Measurements from ENCODE around the gene PIM3. TPM values are rescaled to one million over a fixed set of nuclear protein-coding genes. Genes with fewer than 3 reads are reported as not detected.

The PIM3 gene
- 77.6 and 133 TPM in 2 replicates for total RNA-seq

DNA sequence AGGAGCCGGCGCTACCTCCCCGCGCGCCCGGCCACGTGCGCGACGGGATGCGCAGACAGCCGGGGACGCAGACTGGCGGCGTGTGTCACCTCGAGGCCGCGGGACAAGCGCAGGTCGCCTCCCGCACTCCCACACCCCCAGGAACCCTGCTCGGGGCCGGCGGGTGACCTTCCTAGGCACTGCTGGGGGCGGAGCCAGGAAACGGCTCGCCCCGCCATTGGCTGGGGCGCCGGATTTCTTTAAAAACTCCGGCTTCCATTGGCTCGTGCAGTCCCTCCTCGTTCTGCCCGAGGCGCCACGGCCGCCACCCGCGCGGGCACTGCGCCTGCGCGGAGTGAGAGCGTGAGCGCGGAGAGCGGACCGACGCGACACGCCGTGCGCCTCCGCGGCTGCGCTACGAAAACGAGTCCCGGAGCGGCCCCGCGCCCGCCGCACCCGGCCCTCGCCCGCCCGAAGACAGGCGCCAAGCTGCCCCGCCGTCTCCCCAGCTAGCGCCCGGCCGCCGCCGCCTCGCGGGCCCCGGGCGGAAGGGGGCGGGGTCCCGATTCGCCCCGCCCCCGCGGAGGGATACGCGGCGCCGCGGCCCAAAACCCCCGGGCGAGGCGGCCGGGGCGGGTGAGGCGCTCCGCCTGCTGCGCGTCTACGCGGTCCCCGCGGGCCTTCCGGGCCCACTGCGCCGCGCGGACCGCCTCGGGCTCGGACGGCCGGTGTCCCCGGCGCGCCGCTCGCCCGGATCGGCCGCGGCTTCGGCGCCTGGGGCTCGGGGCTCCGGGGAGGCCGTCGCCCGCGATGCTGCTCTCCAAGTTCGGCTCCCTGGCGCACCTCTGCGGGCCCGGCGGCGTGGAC is at the start of gene PIM3:
Gene PIM3, plus strand, starts transcription at position 614 of the 846 bp plus-strand sequence. Its CDS starts 176 bp downstream, at position 790.

DNA sequence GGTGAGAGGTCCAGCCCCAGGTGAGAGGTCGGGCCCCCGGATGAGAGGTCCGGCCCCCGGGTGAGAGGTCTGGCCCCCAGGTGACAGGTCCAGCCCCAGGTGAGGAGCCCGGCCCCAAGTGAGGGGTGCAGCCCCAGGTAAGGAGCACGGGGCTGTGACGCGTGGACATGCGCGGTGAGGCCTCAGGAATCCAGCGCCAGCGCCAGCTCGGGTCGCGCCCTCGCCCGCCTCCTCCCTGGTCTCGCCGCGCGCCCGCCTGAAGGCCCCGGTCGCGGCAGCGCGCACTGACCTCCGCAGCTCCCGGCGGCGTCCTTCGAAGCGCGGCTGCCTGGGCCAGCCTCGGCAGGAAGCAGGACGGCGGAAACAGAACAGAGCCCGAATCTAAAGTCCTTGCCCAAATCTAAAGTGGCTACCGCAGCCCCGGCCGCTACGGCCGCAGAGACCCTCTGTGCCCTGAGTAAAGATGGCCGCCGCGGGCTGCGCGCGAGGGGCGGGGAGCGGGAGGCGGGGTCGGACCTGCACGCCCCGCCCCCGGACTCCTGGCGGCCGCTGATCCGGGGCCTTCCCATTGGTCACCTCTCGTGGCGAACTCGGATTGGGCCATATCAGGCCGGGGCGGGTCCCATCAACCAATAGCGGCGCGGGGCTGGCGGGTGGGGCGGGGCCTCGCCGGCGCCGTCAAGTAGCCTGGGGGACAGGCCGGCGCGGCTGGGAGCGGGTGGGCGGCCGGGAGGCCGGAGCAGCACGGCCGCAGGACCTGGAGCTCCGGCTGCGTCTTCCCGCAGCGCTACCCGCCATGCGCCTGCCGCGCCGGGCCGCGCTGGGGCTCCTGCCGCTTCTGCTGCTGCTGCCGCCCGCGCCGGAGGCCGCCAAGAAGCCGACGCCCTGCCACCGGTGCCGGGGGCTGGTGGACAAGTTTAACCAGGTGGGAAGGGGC is 42.3 kb upstream of the PIM3 start, which contains the start of the genes ALG12 and CRELD2:
Gene ALG12, minus strand, starts transcription at position 465 of the 937 bp plus-strand sequence. CDS start 4,673 bp downstream, outside the sequence.
Gene CRELD2, plus strand, starts transcription at position 661 of the 937 bp plus-strand sequence. Its CDS starts 136 bp downstream, at position 797.

DNA sequence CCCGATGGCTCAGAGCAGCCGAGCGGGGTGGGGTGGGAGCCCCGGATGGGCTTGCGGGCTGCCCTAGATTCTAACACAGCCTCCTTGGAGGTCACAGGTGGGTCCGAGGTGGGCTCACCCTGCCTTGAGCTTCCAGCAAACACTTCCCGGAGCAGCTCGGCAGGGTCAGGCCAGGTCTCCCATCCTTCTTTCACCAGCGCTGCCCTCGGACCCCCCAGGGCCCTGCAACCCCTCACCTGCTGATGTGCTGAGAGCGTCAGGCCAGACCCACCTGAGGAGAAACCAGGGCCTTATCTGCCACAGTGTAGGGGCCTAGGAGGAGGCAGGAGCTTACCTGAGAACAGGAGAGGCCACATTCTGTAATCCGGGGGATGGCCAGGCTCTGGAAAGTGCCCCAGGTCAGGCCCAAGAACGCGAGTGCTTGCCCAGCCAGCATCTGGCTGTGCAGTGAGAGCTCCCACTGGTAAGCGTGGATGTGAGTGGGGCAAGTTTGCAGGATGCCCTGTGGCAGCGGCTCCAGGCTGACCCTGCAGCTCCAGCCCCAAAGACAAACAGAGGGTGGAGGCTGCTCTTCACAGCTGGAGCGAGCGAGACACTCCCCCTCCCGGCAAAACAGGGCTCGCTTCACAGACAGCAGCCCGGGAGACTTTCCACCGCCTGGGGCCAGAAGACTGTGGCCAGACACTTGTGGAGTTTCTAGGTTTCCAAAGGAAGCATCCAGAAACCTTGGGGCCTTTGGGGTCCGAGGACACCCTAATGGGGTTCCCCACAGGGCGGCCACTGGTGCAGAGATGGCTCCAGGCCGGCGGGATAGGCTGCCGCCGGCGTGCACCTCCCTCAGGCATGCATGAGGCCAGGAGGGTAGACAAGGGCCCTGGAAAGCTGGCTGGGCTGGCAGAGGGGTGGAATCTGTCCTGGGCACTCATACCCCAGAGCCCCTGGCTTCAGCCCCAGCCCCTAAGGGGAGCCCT is 51.9 kb downstream of the PIM3 start, which contains the start of gene IL17REL:
Gene IL17REL, minus strand, starts transcription at position 555 of the 971 bp plus-strand sequence. Its CDS starts 119 bp downstream, at position 436.

Other genes starting within 250 kb of the PIM3 start
- gene BRD1, start 132.9 kb upstream of the PIM3 start, total RNA-seq, result 20.6 and 29.0 TPM in 2 replicates
- 13.6 and 15.2 TPM in 2 replicates for gene ZBED4, start 106.9 kb upstream of the PIM3 start, total RNA-seq
- gene ALG12, start 42.3 kb upstream of the PIM3 start, total RNA-seq, result 11.0 and 12.0 TPM in 2 replicates
- gene CRELD2, start 42.1 kb upstream of the PIM3 start, total RNA-seq, result 53.1 and 58.7 TPM in 2 replicates
- under 0.01 TPM in 1 of 2 replicates, not detected in the other for gene IL17REL, start 52.0 kb downstream of the PIM3 start, total RNA-seq
- not detected in 2 replicates for gene TTLL8, start 97.5 kb downstream of the PIM3 start, total RNA-seq
- 0.09 TPM in 1 of 2 replicates, not detected in the other for gene MLC1, start 124.7 kb downstream of the PIM3 start, total RNA-seq
- 17.9 and 20.4 TPM in 2 replicates for gene MOV10L1, start 129.2 kb downstream of the PIM3 start, total RNA-seq
- gene PANX2, start 210.0 kb downstream of the PIM3 start, total RNA-seq, result 0.75 and 0.99 TPM in 2 replicates
- gene TRABD, start 225.1 kb downstream of the PIM3 start, total RNA-seq, result 27.8 and 32.8 TPM in 2 replicates
- 26.4 and 29.7 TPM in 2 replicates for gene SELENOO, start 240.2 kb downstream of the PIM3 start, total RNA-seq

Data from endothelial cell of coronary artery (primary cell).